22Rv1 (cell line): ENCODE measurements around the gene KAZN.

Experiments
- H3K27ac ChIP-seq: fragments of 450-650 bp; 2 replicates; pipeline ENCODE4 v1.5.1; 2017
- CTCF ChIP-seq: fragments of 450-650 bp; IDR thresholded peaks from 2 replicates; pipeline ENCODE4 v1.5.1; 2017; ENCODE audit warnings: mild to moderate bottlenecking
- ZFX ChIP-seq: fragments of 450-650 bp; IDR thresholded peaks from 2 replicates; pipeline ENCODE4 v1.6.1; 2017; ENCODE audit warnings: antibody characterized with exemption, borderline replicate concordance

KAZN gene

GRCh38 chr1:14994148-14994547 lies 395.7 kb downstream of the KAZN start:
- TF ChIP-seq ZFX = no peak
- no peak for TF ChIP-seq CTCF
- no peak overlapping the region for H3K27ac ChIP-seq

GRCh38 chr1:14994841-14995437 lies 396.5 kb downstream of the KAZN start:
- TF ChIP-seq ZFX (no peak), CTCF (no peak)
- no peak overlapping the region for H3K27ac ChIP-seq

GRCh38 chr1:14996133-14997050 lies 397.9 kb downstream of the KAZN start:
- TF ChIP-seq ZFX (no peak), CTCF (no peak)
- H3K27ac ChIP-seq = no peak overlapping the region

- TF ChIP-seq CTCF (no peak), ZFX (no peak)
- no peak overlapping the region for H3K27ac ChIP-seq
Measured at GRCh38 chr1:14997646-14998276, 399.3 kb downstream of the KAZN start.

- TF ChIP-seq ZFX = no peak
- TF ChIP-seq CTCF = no peak
- H3K27ac ChIP-seq = no peak overlapping the region
Measured at GRCh38 chr1:14999441-14999840, 401.0 kb downstream of the KAZN start.

GRCh38 chr1:15000030-15000429 lies 401.5 kb downstream of the KAZN start:
- no peak overlapping the region for H3K27ac ChIP-seq
- no peak for TF ChIP-seq CTCF
- no peak for TF ChIP-seq ZFX
